SK-N-SH treated with all-trans-retinoic acid at 6 μM for 48 hours (cell line): ENCODE results near the gene SEC24D.

ENCODE experiments used
- BACH2 ChIP-seq: fragments of 250-450 bp; sonication (Bioruptor Pico); IDR thresholded peaks from 2 replicates; pipeline ENCODE4 v1.9.0; 2021; ENCODE audit warnings: mild to moderate bottlenecking, borderline replicate concordance
- ESRRG ChIP-seq: fragments of 250-450 bp; sonication (Bioruptor Pico); IDR thresholded peaks from 2 replicates; pipeline ENCODE4 v1.6.1; 2021; ENCODE audit warnings: mild to moderate bottlenecking
- PPARA ChIP-seq: fragments of 250-450 bp; sonication (Bioruptor Pico); IDR thresholded peaks from 2 replicates; pipeline ENCODE4 v1.5.0; 2020; ENCODE audit warnings: mild to moderate bottlenecking, borderline replicate concordance
- RARB ChIP-seq: fragments of 250-450 bp; sonication (Bioruptor Pico); IDR thresholded peaks from 2 replicates; pipeline ENCODE4 v1.8.0; 2021; ENCODE audit warnings: mild to moderate bottlenecking, moderate library complexity
- ZFP3 ChIP-seq: fragments of 250-450 bp; sonication (Bioruptor Pico); IDR thresholded peaks from 2 replicates; pipeline ENCODE4 v1.5.0; 2020; ENCODE audit warnings: mild to moderate bottlenecking, moderate library complexity
- ZNF70 ChIP-seq: fragments of 450-650 bp; formaldehyde crosslinking; IDR thresholded peaks from 2 replicates; pipeline ENCODE4 v1.5.0; 2020; ENCODE audit warnings: mild to moderate bottlenecking, moderate library complexity

DNA sequence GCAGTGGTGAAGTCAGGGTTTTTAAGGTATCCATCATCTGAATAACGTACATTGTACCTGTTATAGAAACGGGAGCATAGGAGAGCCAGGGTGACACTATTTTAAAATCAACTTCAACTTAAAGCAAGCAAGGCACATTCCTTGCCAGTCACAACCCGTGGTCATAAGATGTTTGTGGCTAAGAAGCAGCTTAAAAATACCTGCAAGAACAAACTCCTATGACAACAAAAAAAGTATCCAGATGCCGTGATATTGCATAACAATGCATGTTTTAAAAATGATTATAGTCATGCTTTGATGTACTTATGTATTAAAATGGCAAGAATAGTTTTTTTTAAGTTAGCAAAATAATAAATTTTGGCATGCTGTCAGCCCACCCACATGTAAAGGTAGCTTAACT, 36.3 kb upstream of the SEC24D start:
- TF ChIP-seq ZNF70 (CRISPR knock-in tag) (no peak), RARB (no peak), ZFP3 (CRISPR knock-in tag) (no peak), PPARA (no peak), BACH2 (CRISPR knock-in tag) (no peak), ESRRG (CRISPR knock-in tag) (no peak)
